H1 (cell line): ENCODE measurements around the gene GABRA6.

Experiments used
- CTCF ChIP-seq, 3 experiments: IDR thresholded peaks; 1 replicate in 2 of 3; 2 replicates in 1 of 3; pipeline versions ENCODE4 v1.5.1 to v1.6.1; 2011; ENCODE audit warnings: low read length in 3 of 3, mild to moderate bottlenecking in 3 of 3, inconsistent platforms in 2 of 3, low read depth in 1 of 3, moderate library complexity in 1 of 3; ENCODE audit not compliant: insufficient read depth in 1 of 3; ENCODE audit errors: control extremely low read depth in 1 of 3
- EZH2 ChIP-seq: fragments of 200-600 bp; sonication (generic); IDR thresholded peaks from 2 replicates; pipeline ENCODE4 v1.7.1; 2012; ENCODE audit warnings: low read depth, mild to moderate bottlenecking, moderate library complexity, low read length, inconsistent platforms; ENCODE audit not compliant: severe bottlenecking
- GABPA ChIP-seq: IDR thresholded peaks from 2 replicates; pipeline ENCODE4 v1.6.1; 2011; ENCODE audit warnings: mild to moderate bottlenecking, low read length, moderate library complexity, borderline replicate concordance; ENCODE audit not compliant: insufficient read depth
- JUND ChIP-seq: IDR thresholded peaks from 2 replicates; pipeline ENCODE4 v1.6.1; 2011; ENCODE audit warnings: mild to moderate bottlenecking, improper control_type of control experiment, low read length
- NRF1 ChIP-seq: IDR thresholded peaks from 2 replicates; pipeline ENCODE4 v1.6.1; 2011; ENCODE audit warnings: mild to moderate bottlenecking, low read depth, low read length, improper control_type of control experiment
- POLR2A ChIP-seq, 2 experiments: IDR thresholded peaks; 1 replicate in 1 of 2; 2 replicates in 1 of 2; pipeline ENCODE4 v1.6.1; 2011; ENCODE audit warnings: low read depth in 2 of 2, low read length in 2 of 2, mild to moderate bottlenecking in 2 of 2; ENCODE audit errors: control extremely low read depth in 1 of 2
- POLR2AphosphoS5 ChIP-seq: IDR thresholded peaks from 2 replicates; pipeline ENCODE4 v1.6.1; 2011; ENCODE audit warnings: low read depth, low read length
- POU5F1 ChIP-seq: IDR thresholded peaks from 2 replicates; pipeline ENCODE4 v1.6.1; 2011; ENCODE audit warnings: low read depth, mild to moderate bottlenecking, low read length, moderate library complexity
- RAD21 ChIP-seq, 2 experiments: IDR thresholded peaks in 1 of 2; conservative IDR thresholded peaks in 1 of 2; 2 replicates each; pipeline ENCODE4 v1.6.1; 2011; ENCODE audit warnings: low read depth in 2 of 2, low read length in 2 of 2, improper control_type of control experiment in 1 of 2, inconsistent platforms in 1 of 2, mild to moderate bottlenecking in 1 of 2, moderate library complexity in 1 of 2
- SP2 ChIP-seq: IDR thresholded peaks from 2 replicates; pipeline ENCODE4 v1.6.1; 2012; ENCODE audit warnings: mild to moderate bottlenecking, low read length, inconsistent platforms

GRCh38 chr5:161641444-161641843 lies 44.1 kb upstream of the GABRA6 start:
- TF ChIP-seq SP2 (no peak), POLR2AphosphoS5 (no peak), CTCF (IDR thresholded peaks at IDR 0.05; ENCODE audit: control extremely low read depth in 1 of 3, insufficient read depth in 1 of 3, low read depth in 1 of 3, low read length in 3 of 3) (no peak), JUND (no peak), EZH2 (no peak), POLR2A (IDR thresholded peaks at IDR 0.05; ENCODE audit: control extremely low read depth in 1 of 2, low read depth in 2 of 2, low read length in 2 of 2) (no peak), NRF1 (no peak), RAD21 (IDR thresholded peaks at IDR 0.05 in 1 of 2, conservative IDR thresholded peaks at IDR 0.05 in 1 of 2; ENCODE audit: low read depth in 2 of 2, low read length in 2 of 2) (no peak), POU5F1 (no peak), GABPA (no peak)
